SK-N-SH (cell line): ENCODE data around the gene PDGFRA. TPM values are rescaled to one million over a fixed set of nuclear protein-coding genes. Genes with fewer than 3 reads are reported as not detected.

Experiments
- CTCF ChIA-PET: fragments of 300-600, 350-600 bp; formaldehyde crosslinking; extraction: SDS; loops from one replicate; lab custom pipeline; 2021; lab: Yijun Ruan, JAX
- POLR2A ChIA-PET: fragments of 350-600 bp; sonication (Branson Sonifier 250); formaldehyde crosslinking; extraction: SDS; loops from one replicate; lab custom pipeline; 2020; ENCODE audit warnings: antibody characterized with exemption, inconsistent platforms; lab: Yijun Ruan, JAX
- DNase-seq: peaks from one replicate; pipeline ENCODE4 v3.0.0; 2012
- H2AFZ ChIP-seq: fragments of 200-600 bp; sonication (generic); 2 replicates; pipeline ENCODE4 v1.8.1; 2016; ENCODE audit warnings: antibody characterized with exemption, mild to moderate bottlenecking, low read depth
- H3F3A ChIP-seq: fragments of 200-600 bp; sonication (generic); replicated peaks from 2 replicates; pipeline ENCODE3; 2016; ENCODE audit warnings: antibody characterized with exemption, mild to moderate bottlenecking; ENCODE audit not compliant: insufficient read depth
- H3K27ac ChIP-seq, 2 experiments: fragments of 200-500 bp in 1 of 2; fragments of 200-600 bp in 1 of 2; sonication (Bioruptor generic) in 1 of 2; sonication (generic), shearing (Covaris generic) in 1 of 2; 2 replicates each; pipeline versions ENCODE4 v1.5.1 to v1.6.1; 2014 to 2016; ENCODE audit warnings: low read depth in 2 of 2, inconsistent platforms in 1 of 2, low read length in 1 of 2, mild to moderate bottlenecking in 1 of 2, mixed read lengths in 1 of 2
- H3K27me3 ChIP-seq: fragments of 200-600 bp; sonication (generic), shearing (Covaris generic); 2 replicates; pipeline ENCODE4 v1.6.1; 2016; ENCODE audit warnings: mixed run types; ENCODE audit not compliant: insufficient read depth
- H3K36me3 ChIP-seq, 2 experiments: fragments of 200-500 bp in 1 of 2; fragments of 200-600 bp in 1 of 2; sonication (Bioruptor generic) in 1 of 2; sonication (generic) in 1 of 2; replicated peaks in 1 of 2; 2 replicates each; pipeline versions ENCODE3 to v1.5.1; 2014 to 2016; ENCODE audit warnings: low read length in 1 of 2, mild to moderate bottlenecking in 1 of 2; ENCODE audit not compliant: insufficient read depth in 2 of 2, control insufficient read depth in 1 of 2
- H3K4me1 ChIP-seq, 2 experiments: fragments of 200-500 bp in 1 of 2; fragments of 200-600 bp in 1 of 2; sonication (Bioruptor generic) in 1 of 2; sonication (generic), shearing (Covaris generic) in 1 of 2; 2 replicates each; pipeline versions ENCODE4 v1.5.1 to v1.6.1; 2014 to 2016; ENCODE audit warnings: low read depth in 1 of 2, low read length in 1 of 2, mixed run types in 1 of 2; ENCODE audit not compliant: insufficient read depth in 2 of 2, control insufficient read depth in 1 of 2
- H3K4me2 ChIP-seq: fragments of 200-600 bp; sonication (generic), shearing (Covaris generic); 2 replicates; pipeline ENCODE4 v1.6.1; 2017; ENCODE audit warnings: mixed run types
- H3K4me3 ChIP-seq, 2 experiments: fragments of 200-500 bp in 1 of 2; fragments of 200-600 bp in 1 of 2; sonication (Bioruptor generic) in 1 of 2; sonication (generic), shearing (Covaris generic) in 1 of 2; 2 replicates each; pipeline versions ENCODE4 v1.5.1 to v1.8.1; 2014 to 2016; ENCODE audit warnings: low read depth in 2 of 2, inconsistent platforms in 1 of 2, low read length in 1 of 2, mild to moderate bottlenecking in 1 of 2, mixed read lengths in 1 of 2, moderate library complexity in 1 of 2
- H3K79me2 ChIP-seq: fragments of 200-600 bp; sonication (generic); 2 replicates; pipeline ENCODE4 v1.8.1; 2017; ENCODE audit warnings: mild to moderate bottlenecking; ENCODE audit not compliant: insufficient read depth
- H3K9ac ChIP-seq: fragments of 200-600 bp; sonication (generic); 2 replicates; pipeline ENCODE4 v1.6.1; 2017; ENCODE audit warnings: mixed run types
- H3K9me2 ChIP-seq: fragments of 200-600 bp; sonication (generic); 2 replicates; pipeline ENCODE4 v1.6.1; 2017; ENCODE audit warnings: mixed run types
- H3K9me3 ChIP-seq: fragments of 200-600 bp; sonication (generic); 2 replicates; pipeline ENCODE4 v1.6.1; 2017; ENCODE audit warnings: mixed run types, mild to moderate bottlenecking, moderate library complexity
- H4K20me1 ChIP-seq: fragments of 200-600 bp; sonication (generic); 2 replicates; pipeline ENCODE4 v1.6.1; 2017; ENCODE audit warnings: mild to moderate bottlenecking, mixed run types; ENCODE audit not compliant: insufficient read depth
- EP300 ChIP-seq, 2 experiments: IDR thresholded peaks; 2 replicates each; pipeline versions ENCODE4 v1.4.0 to v1.6.1; 2012; ENCODE audit warnings: borderline replicate concordance in 1 of 2, low read depth in 1 of 2, low read length in 1 of 2
- FOXM1 ChIP-seq: IDR thresholded peaks from 2 replicates; pipeline ENCODE4 v1.4.0; 2012; ENCODE audit warnings: low read depth, mild to moderate bottlenecking
- JUND ChIP-seq: IDR thresholded peaks from 2 replicates; pipeline ENCODE4 v1.4.0; 2012
- NFIC ChIP-seq: IDR thresholded peaks from 2 replicates; pipeline ENCODE4 v1.4.0; 2012; ENCODE audit warnings: borderline replicate concordance
- PBX3 ChIP-seq: IDR thresholded peaks from 2 replicates; pipeline ENCODE4; 2012
- TAF1 ChIP-seq: IDR thresholded peaks from 2 replicates; pipeline ENCODE4 v1.6.1; 2012; ENCODE audit warnings: low read depth, mild to moderate bottlenecking, low read length, moderate library complexity, borderline replicate concordance
- TEAD4 ChIP-seq: IDR thresholded peaks from 2 replicates; pipeline ENCODE4 v1.4.0; 2012; ENCODE audit warnings: mild to moderate bottlenecking, borderline replicate concordance; ENCODE audit not compliant: insufficient read depth
- YY1 ChIP-seq: IDR thresholded peaks from 2 replicates; pipeline ENCODE4 v1.4.0; 2012; ENCODE audit warnings: low read depth, mild to moderate bottlenecking
- WGBS: methylation state at CpG from one replicate; pipeline ENCODE4 v1.1.6; 2017; ENCODE audit warnings: low lambda C conversion rate; 5-methylcytosine and 5-hydroxymethylcytosine counted together
- polyA plus RNA-seq, 3 experiments: library from polyadenylated mRNA; depleted of rRNA; stranded (reverse); fragments of >200 nt; gene quantifications; 2 replicates each; pipeline ENCODE4 v1.2.3, GENCODE V29; 2012
- TF ChIP-seq, protein P1 (sequence below): fragments of 200-600 bp; sonication (generic); IDR thresholded peaks from 2 replicates; pipeline ENCODE4 v1.6.1; 2017; ENCODE audit warnings: antibody characterized with exemption, mild to moderate bottlenecking, moderate library complexity
- TF ChIP-seq, protein P2 (sequence below): fragments of 150-350 bp; IDR thresholded peaks from 2 replicates; pipeline ENCODE4 v1.6.1; 2017; ENCODE audit warnings: antibody characterized with exemption, low read length, low read depth, borderline replicate concordance

The PDGFRA gene
- polyA plus RNA-seq, 1 of the 3 experiments (the other 2 are of a cell fraction), result 25.3 TPM

DNA sequence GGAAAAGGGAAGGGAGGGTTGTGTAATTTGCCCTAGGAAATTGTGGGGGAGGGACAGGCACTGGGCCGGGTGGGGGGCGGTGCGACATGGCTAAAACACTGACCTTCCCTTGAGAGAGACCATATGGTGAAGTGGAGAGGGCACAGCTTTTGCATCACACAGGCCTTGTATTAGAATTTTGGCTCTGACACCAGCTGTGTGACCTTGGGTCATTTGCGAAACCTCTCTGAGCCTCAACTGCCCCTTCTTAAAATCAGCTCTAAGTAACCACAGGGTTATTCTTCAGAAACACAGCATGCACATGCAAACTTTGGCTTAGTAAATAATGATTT, 25.8 kb downstream of the PDGFRA start:
- H3K27me3 ChIP-seq, result no peaks in the 10 kb centered on the region
- peaks cover 5% of the 10 kb centered on the region; the same call in 1 of the 2 replicates for H3K9me3 ChIP-seq
- H3K9me2 ChIP-seq, result no peaks in the 10 kb centered on the region
- H2AFZ ChIP-seq, result no peak overlapping the region
- H3K36me3 ChIP-seq, result peaks cover 4 to 13% of the 10 kb centered on the region in 2 experiments
- H4K20me1 ChIP-seq, result peaks cover 79% of the 10 kb centered on the region; the same call in 1 of the 2 replicates
- ChIA-PET POLR2A (no interaction called here), CTCF (interaction anchor here (1.8 kb wide), 1 partner anchor 21 kb away, joined by 8 read pairs; no protein-coding TSS in a partner anchor)
- H3K27ac ChIP-seq, result no peak overlapping the region
- WGBS, result 90% methylated on average over 1 of the region's 4 CpGs
- TF ChIP-seq TAF1, result no peak
- no peak for TF ChIP-seq TEAD4
- TF ChIP-seq, protein P1, sequence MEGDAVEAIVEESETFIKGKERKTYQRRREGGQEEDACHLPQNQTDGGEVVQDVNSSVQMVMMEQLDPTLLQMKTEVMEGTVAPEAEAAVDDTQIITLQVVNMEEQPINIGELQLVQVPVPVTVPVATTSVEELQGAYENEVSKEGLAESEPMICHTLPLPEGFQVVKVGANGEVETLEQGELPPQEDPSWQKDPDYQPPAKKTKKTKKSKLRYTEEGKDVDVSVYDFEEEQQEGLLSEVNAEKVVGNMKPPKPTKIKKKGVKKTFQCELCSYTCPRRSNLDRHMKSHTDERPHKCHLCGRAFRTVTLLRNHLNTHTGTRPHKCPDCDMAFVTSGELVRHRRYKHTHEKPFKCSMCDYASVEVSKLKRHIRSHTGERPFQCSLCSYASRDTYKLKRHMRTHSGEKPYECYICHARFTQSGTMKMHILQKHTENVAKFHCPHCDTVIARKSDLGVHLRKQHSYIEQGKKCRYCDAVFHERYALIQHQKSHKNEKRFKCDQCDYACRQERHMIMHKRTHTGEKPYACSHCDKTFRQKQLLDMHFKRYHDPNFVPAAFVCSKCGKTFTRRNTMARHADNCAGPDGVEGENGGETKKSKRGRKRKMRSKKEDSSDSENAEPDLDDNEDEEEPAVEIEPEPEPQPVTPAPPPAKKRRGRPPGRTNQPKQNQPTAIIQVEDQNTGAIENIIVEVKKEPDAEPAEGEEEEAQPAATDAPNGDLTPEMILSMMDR, result no peak
- no peak for TF ChIP-seq JUND
- TF ChIP-seq, protein P2, sequence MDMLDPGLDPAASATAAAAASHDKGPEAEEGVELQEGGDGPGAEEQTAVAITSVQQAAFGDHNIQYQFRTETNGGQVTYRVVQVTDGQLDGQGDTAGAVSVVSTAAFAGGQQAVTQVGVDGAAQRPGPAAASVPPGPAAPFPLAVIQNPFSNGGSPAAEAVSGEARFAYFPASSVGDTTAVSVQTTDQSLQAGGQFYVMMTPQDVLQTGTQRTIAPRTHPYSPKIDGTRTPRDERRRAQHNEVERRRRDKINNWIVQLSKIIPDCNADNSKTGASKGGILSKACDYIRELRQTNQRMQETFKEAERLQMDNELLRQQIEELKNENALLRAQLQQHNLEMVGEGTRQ, result no peak
- TF ChIP-seq EP300 (IDR thresholded peaks at IDR 0.05; ENCODE audit: borderline replicate concordance in 1 of 2, low read depth in 1 of 2, low read length in 1 of 2), result no peak
- TF ChIP-seq FOXM1, result no peak
- no peak for DNase-seq
- H3K79me2 ChIP-seq, result peaks cover 23% of the 10 kb centered on the region
- H3F3A ChIP-seq, result peaks cover 12% of the 10 kb centered on the region
- H3K9ac ChIP-seq, result no peak overlapping the region
- H3K4me1 ChIP-seq, result peaks cover 0 to 12% of the 10 kb centered on the region in 2 experiments; a peak in 2 of 4 replicates
- H3K4me3 ChIP-seq, result no peak overlapping the region
- no peak overlapping the region for H3K4me2 ChIP-seq

DNA sequence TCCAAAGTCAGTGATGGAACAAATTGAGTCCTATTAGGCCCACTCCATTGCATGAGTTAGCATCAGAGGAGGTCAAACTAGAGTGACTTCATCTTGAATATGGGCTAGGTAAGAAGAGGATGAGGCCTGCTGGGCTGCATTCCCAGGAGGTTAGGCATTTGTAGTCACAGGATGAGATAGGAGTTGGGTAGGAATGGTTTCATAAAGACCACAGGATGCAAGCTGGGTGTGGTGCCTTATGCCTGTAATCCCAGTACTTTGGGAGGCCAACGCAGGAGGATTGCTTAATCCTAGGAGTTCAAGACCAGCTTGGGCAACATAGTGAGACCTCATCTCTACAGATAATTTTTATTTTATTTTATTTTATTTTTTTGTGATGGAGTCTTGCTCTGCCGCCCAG, 26.8 kb downstream of the PDGFRA start:
- H3F3A ChIP-seq, result peaks cover 7% of the 10 kb centered on the region
- peaks cover 84% of the 10 kb centered on the region; the same call in 1 of the 2 replicates for H4K20me1 ChIP-seq
- ChIA-PET POLR2A (no interaction called here), CTCF (no interaction called here)
- no peaks in the 10 kb centered on the region for H3K9me2 ChIP-seq
- no peak overlapping the region for H3K27ac ChIP-seq
- TF ChIP-seq NFIC, result no peak
- TF ChIP-seq, protein P1, result no peak
- TF ChIP-seq YY1, result no peak
- no peak for TF ChIP-seq PBX3
- no peaks in the 10 kb centered on the region for H3K9me3 ChIP-seq
- 91% methylated on average over 2 of the region's 2 CpGs for WGBS
- H3K27me3 ChIP-seq, result no peaks in the 10 kb centered on the region
- peaks cover 23% of the 10 kb centered on the region for H3K79me2 ChIP-seq
- H3K9ac ChIP-seq, result no peak overlapping the region
- H3K4me1 ChIP-seq, result peaks cover 0 to 12% of the 10 kb centered on the region in 2 experiments; a peak in 2 of 4 replicates
- H2AFZ ChIP-seq, result no peak overlapping the region
- no peak overlapping the region for H3K4me2 ChIP-seq
- no peak for DNase-seq
- H3K4me3 ChIP-seq, result no peak overlapping the region
- peaks cover 9 to 19% of the 10 kb centered on the region in 2 experiments for H3K36me3 ChIP-seq
